Measurements from ENCODE around the gene MYO5B.

DNA sequence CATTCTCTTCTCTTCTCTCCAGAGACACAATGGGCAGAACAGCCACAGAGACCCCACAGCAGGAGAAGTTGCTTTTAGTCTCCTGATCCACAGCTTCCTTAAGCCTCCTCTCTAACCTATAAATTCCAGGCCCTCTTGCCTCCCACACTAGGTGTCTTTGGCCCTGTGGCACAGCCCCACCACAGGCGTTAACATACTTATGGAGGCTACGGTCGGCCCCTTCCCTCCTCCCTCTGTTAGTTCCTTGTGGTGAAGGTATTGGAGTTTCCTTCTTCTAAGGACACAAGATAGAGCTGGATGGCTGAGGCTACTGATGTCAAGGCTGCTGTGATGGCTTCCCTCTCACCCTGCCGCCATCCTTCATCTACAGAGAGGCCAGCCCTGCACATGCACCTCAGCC lies 258.1 kb downstream of the MYO5B start:
- no peak for TF ChIP-seq GATA2 (IDR thresholded peaks at IDR 0.05; ENCODE audit: low read depth, low read length)
- no peak for TF ChIP-seq GATA3 (IDR thresholded peaks at IDR 0.05; ENCODE audit: low read depth, low read length)

Data from SH-SY5Y (cell line).